ENCODE results near the gene PGLYRP2.
"Not testable (repeated sequence)": the region's sequence is repeated elsewhere in the genome, so short reads cannot be mapped to it uniquely, and the experiment has no call there.

- TF ChIP-seq CTCF (IDR thresholded peaks at IDR 0.05; ENCODE audit: low read depth, low read length); POLR2A (IDR thresholded peaks at IDR 0.05; ENCODE audit: extremely low read depth, insufficient read length); MAX (IDR thresholded peaks at IDR 0.05; ENCODE audit: low read depth, low read length): not testable (repeated sequence)
These were observed 1.7 kb upstream of the PGLYRP2 start for GRCh38 chr19:15480996-15481395.
